ENCODE measurements around the gene MBOAT2.

GRCh38 chr2:8993902-8994278 is 9.6 kb downstream of the MBOAT2 start:
- TF ChIP-seq CTCF (conservative IDR thresholded peaks at IDR 0.05 in 1 of 2, IDR thresholded peaks at IDR 0.05 in 1 of 2; ENCODE audit: extremely low read depth in 1 of 2, insufficient read depth in 1 of 2, low read depth in 1 of 2, low read length in 2 of 2) (no peak), EZH2 (IDR thresholded peaks at IDR 0.05; ENCODE audit: borderline replicate concordance, low read length) (no peak)
